GM08714 (cell line): ENCODE measurements around the gene MEGF8.

Experiments
- H3K4me3 ChIP-seq: fragments of 200-500 bp; sonication (Bioruptor generic); 2 replicates; pipeline ENCODE4 v1.5.1; 2014; ENCODE audit warnings: mild to moderate bottlenecking, low read length, inconsistent platforms
- ZNF274 ChIP-seq: IDR thresholded peaks from 2 replicates; pipeline ENCODE4 v1.6.1; 2012; ENCODE audit warnings: mild to moderate bottlenecking, low read depth, low read length

Gene MEGF8

GRCh38 chr19:42378225-42379215 is 53.1 kb downstream of the MEGF8 start:
- TF ChIP-seq ZNF274, result no peak
- no peak overlapping the region for H3K4me3 ChIP-seq

DNA sequence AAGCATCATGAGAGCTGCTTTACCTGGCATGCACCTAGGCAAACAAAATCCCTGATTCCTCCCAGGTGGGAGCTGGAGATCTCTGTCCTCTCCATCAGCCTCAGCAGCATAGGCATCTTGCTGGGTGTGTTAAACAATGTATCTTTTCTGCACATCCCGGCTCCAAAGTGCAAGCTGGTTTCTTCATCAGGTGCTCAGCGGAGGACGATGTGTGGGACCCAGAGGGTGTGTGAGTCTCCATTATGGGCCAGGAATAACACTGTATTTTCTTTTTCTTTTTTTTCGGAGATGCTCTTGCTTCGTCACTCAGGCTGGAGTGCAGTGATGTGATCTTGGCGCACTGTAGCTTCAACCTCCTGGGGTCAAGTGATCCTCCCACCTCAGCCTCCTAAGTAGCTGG is 54.7 kb downstream of the MEGF8 start:
- no peak overlapping the region for H3K4me3 ChIP-seq

DNA sequence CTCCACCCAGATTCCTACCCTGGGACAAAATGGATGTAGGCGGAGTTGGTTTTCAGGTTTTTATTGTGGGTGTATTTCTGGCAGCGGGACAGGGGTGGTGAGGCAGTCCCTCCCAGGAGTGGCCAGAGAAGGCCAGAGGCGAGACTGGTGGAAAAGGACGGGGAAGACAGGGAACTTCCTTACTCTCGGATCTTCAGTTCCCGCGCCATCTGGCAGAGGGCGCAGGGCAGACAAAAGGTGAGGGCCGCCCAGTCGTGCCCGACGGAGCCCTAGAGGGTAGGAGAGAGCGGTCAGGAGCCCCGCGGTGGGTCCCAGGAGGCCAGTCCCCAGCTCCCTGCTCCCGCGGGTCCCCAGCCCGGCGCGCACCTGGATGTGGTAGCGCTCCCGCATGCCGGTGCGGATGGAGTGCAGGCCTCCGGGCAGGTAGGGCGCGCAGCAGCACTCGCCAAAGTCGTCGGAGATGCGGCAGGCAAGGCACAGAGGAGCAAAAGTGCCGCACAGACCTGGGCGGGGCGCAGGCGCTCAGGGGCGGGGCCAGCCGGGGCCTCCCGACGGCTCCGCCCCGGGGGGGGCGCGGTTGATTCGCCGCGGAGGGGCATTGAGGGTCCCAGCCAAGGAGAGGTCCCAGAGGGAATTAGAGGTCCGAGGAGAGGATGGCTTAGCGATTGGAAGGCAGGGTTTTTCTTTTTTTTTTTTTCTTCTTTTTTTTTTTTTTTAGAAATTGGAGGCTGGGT is 61.7 kb downstream of the MEGF8 start:
- no peak for TF ChIP-seq ZNF274
- H3K4me3 ChIP-seq, result peak overlapping the region; percentile 42; the same call in 1 of the 2 replicates

More for the DNA sequence above, 54.7 kb downstream of the MEGF8 start:
- TF ChIP-seq ZNF274, result no peak

- H3K4me3 ChIP-seq, result no peak overlapping the region
- TF ChIP-seq ZNF274, result no peak
These were observed 63.5 kb downstream of the MEGF8 start for GRCh38 chr19:42388851-42389489.

GRCh38 chr19:42389899-42390298 is 64.5 kb downstream of the MEGF8 start, which contains the start of gene CNFN:
Gene CNFN, minus strand, starts transcription at chr19:42390297. Its CDS starts 1,260 bp downstream, at chr19:42389037.
- TF ChIP-seq ZNF274, result no peak
- H3K4me3 ChIP-seq, result no peak within 1 kb of the TSS

GRCh38 chr19:42392165-42392564 is 66.7 kb downstream of the MEGF8 start:
- no peak for TF ChIP-seq ZNF274
- no peak overlapping the region for H3K4me3 ChIP-seq

GRCh38 chr19:42394751-42395150 is 69.3 kb downstream of the MEGF8 start:
- no peak overlapping the region for H3K4me3 ChIP-seq
- no peak for TF ChIP-seq ZNF274

DNA sequence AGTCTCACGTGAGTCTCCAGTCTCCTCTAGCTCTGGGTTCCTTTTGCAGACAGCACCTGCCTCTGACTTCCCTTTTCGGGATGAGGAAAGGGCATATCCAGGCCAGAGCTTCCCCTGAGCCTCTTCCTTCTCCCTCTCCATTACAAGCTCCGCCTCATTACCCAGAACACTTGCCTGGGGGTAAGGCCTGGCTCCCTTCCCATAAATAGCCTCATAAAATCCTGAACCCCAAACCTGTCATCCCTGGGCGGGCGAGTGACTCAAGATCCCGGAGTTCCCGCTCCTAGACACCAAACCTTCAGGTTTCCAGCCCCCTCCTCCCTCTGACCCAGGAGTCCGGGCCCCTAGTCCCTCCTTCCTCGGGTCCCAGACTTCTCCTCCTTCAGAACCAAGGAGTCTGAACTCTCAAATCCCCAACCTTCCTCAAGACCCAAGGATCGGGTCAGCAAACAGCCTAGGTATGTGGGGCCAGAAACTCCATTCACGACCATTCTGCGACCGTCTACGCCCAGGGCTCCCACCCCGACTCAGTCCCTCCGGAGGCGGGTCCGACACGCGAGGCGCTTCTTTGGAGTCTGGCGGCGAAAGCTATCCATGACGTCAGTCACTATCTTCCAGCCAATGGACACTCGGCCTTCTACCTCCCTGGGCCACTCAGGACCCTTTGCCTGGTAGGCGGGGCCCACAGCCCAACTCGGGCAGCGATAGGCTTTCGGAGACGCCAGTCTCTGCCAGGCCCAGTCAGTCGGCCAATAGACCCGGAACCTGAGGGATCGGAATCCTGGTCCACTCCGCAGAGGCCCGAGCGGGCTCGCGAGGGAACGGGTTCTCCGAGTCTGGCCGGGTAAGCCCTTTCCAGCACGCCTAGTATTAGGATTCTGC is 71.2 kb downstream of the MEGF8 start:
- no peak for TF ChIP-seq ZNF274
- peak overlapping the region; percentile 83 for H3K4me3 ChIP-seq

- TF ChIP-seq ZNF274, result no peak
- peak overlapping the region; percentile 83 for H3K4me3 ChIP-seq
These were observed 72.1 kb downstream of the MEGF8 start for GRCh38 chr19:42397263-42398166.

- no peak overlapping the region for H3K4me3 ChIP-seq
- no peak for TF ChIP-seq ZNF274
These were observed 75.0 kb downstream of the MEGF8 start for GRCh38 chr19:42400404-42400803.

GRCh38 chr19:42401365-42402303 is 76.2 kb downstream of the MEGF8 start:
- no peak overlapping the region for H3K4me3 ChIP-seq

More at GRCh38 chr19:42401365-42402303, 76.2 kb downstream of the MEGF8 start:
- no peak for TF ChIP-seq ZNF274
